ENCODE results near the gene HMGCR. TPM values are rescaled to one million over a fixed set of nuclear protein-coding genes. Genes with fewer than 3 reads are reported as not detected.
A peak's percentile ranks its signal among the peaks of the same experiment; 100 is the strongest.
"Not testable (repeated sequence)": the region's sequence is repeated elsewhere in the genome, so short reads cannot be mapped to it uniquely, and the experiment has no call there.

Gene HMGCR
- total RNA-seq: 10 to 100 TPM in 3 of 4 donors, 1 to 10 TPM in 1; 9.7 to 16.1 (median 12.2) TPM
- polyA plus RNA-seq: 10 to 100 TPM; 10.6 to 61.9 (median 10.8) TPM

DNA sequence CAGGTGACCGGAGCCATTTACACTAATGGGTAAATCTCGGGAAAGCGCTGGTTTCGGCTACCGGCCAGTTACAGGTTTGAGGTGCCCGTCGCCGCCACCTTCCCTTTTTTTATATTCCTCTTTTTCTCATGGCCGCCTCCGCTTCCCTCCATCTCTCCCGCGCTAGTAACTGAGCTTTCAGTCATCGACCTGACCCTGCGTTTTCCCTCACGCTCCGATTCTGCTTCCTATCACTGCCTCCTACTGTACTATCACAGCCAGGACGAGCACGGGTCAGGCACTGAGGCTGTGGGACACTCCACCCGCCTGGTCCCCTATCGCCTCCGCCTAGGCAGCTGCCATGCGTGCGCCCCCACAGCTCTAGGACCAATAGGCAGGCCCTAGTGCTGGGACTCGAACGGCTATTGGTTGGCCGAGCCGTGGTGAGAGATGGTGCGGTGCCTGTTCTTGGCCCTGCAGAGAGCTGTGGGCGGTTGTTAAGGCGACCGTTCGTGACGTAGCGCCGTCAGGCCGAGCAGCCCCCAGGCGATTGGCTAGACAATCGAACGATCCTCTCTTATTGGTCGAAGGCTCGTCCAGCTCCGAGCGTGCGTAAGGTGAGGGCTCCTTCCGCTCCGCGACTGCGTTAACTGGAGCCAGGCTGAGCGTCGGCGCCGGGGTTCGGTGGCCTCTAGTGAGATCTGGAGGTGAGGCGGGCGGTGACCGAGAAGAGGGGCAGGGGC, at the start of gene HMGCR:
Gene HMGCR (plus strand): TSS at position 606 of the 722 bp plus-strand sequence. CDS start 5,386 bp downstream, outside the sequence.
- H3K4me3 ChIP-seq: peak within 1 kb of the TSS; percentile 80 to 95 (median 88)
- H3K4me1 ChIP-seq: peaks cover 0 to 19% (median 14%) of the 10 kb centered on the region in 4 donors
- WGBS, 2 donors: 0% methylated on average over 56 of the region's 56 CpGs
- H3K27me3 ChIP-seq: no peaks in the 10 kb centered on the region
- DNase-seq: peak; percentile 99
- H3K27ac ChIP-seq: peak within 1 kb of the TSS; percentile 90 to 98 (median 96)
- TF ChIP-seq, protein P1, sequence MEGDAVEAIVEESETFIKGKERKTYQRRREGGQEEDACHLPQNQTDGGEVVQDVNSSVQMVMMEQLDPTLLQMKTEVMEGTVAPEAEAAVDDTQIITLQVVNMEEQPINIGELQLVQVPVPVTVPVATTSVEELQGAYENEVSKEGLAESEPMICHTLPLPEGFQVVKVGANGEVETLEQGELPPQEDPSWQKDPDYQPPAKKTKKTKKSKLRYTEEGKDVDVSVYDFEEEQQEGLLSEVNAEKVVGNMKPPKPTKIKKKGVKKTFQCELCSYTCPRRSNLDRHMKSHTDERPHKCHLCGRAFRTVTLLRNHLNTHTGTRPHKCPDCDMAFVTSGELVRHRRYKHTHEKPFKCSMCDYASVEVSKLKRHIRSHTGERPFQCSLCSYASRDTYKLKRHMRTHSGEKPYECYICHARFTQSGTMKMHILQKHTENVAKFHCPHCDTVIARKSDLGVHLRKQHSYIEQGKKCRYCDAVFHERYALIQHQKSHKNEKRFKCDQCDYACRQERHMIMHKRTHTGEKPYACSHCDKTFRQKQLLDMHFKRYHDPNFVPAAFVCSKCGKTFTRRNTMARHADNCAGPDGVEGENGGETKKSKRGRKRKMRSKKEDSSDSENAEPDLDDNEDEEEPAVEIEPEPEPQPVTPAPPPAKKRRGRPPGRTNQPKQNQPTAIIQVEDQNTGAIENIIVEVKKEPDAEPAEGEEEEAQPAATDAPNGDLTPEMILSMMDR (IDR thresholded peaks at IDR 0.05): peak in 1 of 4 experiments; percentile 6
- TF ChIP-seq EP300 (IDR thresholded peaks at IDR 0.05): no peak
- TF ChIP-seq POLR2A (IDR thresholded peaks at IDR 0.05): peak; percentile 73 to 78
- TF ChIP-seq POLR2AphosphoS5 (IDR thresholded peaks at IDR 0.05): peak; percentile 88 to 95 (median 92)
- intact Hi-C loops (cut with DNase I): loop anchor here (1.0 to 5.0 kb wide), 5 partner anchors 99 to 381 kb away; partner anchors contain the start of genes CERT1, GCNT4, POC5 and POLK
- H3K9me3 ChIP-seq: no peaks in the 10 kb centered on the region
- no peaks in the 10 kb centered on the region for H3K36me3 ChIP-seq

DNA sequence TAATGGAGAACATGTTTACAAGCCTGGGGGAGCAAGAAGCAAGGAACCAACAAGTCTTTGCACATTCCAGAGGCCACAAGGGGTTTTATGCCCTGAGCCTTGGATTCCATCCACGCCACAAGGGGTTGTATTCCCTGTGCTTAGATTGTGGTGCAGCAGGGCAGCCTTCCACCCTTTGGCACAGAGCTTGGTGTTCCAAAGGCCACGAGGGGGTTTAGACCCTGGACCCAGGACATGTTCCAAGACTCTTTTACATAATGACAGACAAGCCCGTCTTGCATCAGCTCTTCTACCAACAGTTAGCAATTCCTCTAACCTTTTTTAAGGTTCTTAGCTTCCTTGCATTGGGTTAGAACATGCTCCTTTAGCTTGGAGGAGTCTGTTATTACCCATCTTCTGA, 45.2 kb upstream of the HMGCR start:
- intact Hi-C loops (cut with DNase I); H3K27me3 ChIP-seq; H3K9me3 ChIP-seq; H3K4me1 ChIP-seq; H3K4me3 ChIP-seq; H3K36me3 ChIP-seq; H3K27ac ChIP-seq; DNase-seq: not testable (repeated sequence)
- whole genome bisulfite sequencing, 2 donors: 79 to 85% methylated on average over 3 of the region's 3 CpGs

- H3K9me3 ChIP-seq: no peaks in the 10 kb centered on the region
- H3K4me1 ChIP-seq: no peaks in the 10 kb centered on the region
- intact Hi-C loops (cut with DNase I): no loop called here
- H3K36me3 ChIP-seq: no peaks in the 10 kb centered on the region
- H3K27ac ChIP-seq: no peak overlapping the region
- H3K4me3 ChIP-seq: no peak overlapping the region
- DNase-seq: no peak
- no peaks in the 10 kb centered on the region for H3K27me3 ChIP-seq
- TF ChIP-seq, protein P1 (IDR thresholded peaks at IDR 0.05): no peak
- no peak for TF ChIP-seq POLR2AphosphoS5 (IDR thresholded peaks at IDR 0.05)
- TF ChIP-seq POLR2A (IDR thresholded peaks at IDR 0.05): no peak
- no peak for TF ChIP-seq EP300 (IDR thresholded peaks at IDR 0.05)
Observed at GRCh38 chr5:75300084-75300483, 36.9 kb upstream of the HMGCR start.

GRCh38 chr5:75303419-75303818, 33.6 kb upstream of the HMGCR start:
- no peaks in the 10 kb centered on the region for H3K4me1 ChIP-seq
- DNase-seq: no peak
- intact Hi-C loops (cut with DNase I): no loop called here
- H3K9me3 ChIP-seq: no peaks in the 10 kb centered on the region
- no peaks in the 10 kb centered on the region for H3K27me3 ChIP-seq
- no peak overlapping the region for H3K27ac ChIP-seq
- WGBS, 2 donors: 88 to 89% methylated on average over 4 of the region's 4 CpGs
- no peaks in the 10 kb centered on the region for H3K36me3 ChIP-seq
- H3K4me3 ChIP-seq: no peak overlapping the region
- TF ChIP-seq, protein P1 (IDR thresholded peaks at IDR 0.05): no peak
- TF ChIP-seq POLR2AphosphoS5 (IDR thresholded peaks at IDR 0.05): no peak
- no peak for TF ChIP-seq POLR2A (IDR thresholded peaks at IDR 0.05)
- TF ChIP-seq EP300 (IDR thresholded peaks at IDR 0.05): no peak

GRCh38 chr5:75304486-75304885, 32.5 kb upstream of the HMGCR start:
- H3K4me1 ChIP-seq; H3K27ac ChIP-seq; H3K36me3 ChIP-seq; H3K9me3 ChIP-seq; H3K4me3 ChIP-seq; DNase-seq; intact Hi-C loops (cut with DNase I); H3K27me3 ChIP-seq: not testable (repeated sequence)
- 89 to 92% methylated on average over 11 of the region's 11 CpGs for WGBS, 2 donors

GRCh38 chr5:75306746-75307145, 30.3 kb upstream of the HMGCR start:
- TF ChIP-seq POLR2AphosphoS5 (IDR thresholded peaks at IDR 0.05) (no peak), POLR2A (IDR thresholded peaks at IDR 0.05) (no peak), EP300 (IDR thresholded peaks at IDR 0.05) (no peak)
- TF ChIP-seq, protein P1 (IDR thresholded peaks at IDR 0.05): no peak
- Histone ChIP-seq H3K9me3 (no peaks in the 10 kb centered on the region), H3K4me3 (no peak overlapping the region), H3K4me1 (no peaks in the 10 kb centered on the region), H3K36me3 (no peaks in the 10 kb centered on the region), H3K27ac (no peak overlapping the region), H3K27me3 (no peaks in the 10 kb centered on the region)
- no peak for DNase-seq
- intact Hi-C loops (cut with DNase I): no loop called here
- WGBS, 2 donors: 100% methylated on average over 1 of the region's 1 CpG
